ENCODE data around the gene C1orf122.

The C1orf122 gene

DNA sequence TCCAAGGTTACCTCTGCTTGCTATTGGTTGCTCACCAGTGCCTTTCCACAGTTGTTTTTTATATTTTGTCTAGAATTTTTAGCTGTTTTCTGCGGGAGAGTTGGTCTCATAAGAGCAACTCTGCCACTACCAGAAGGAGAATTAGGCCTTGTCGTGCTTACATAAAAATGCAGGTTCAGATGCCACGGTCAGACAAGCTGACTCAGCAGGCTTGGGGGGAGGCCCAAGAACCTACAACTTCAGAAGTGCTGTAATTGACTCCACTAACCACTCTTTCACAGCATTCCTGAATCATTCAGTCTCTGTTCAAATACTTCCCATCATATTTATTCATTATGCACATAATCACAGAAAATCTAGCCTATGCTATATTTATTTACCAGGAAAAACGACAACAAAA lies 23.5 kb downstream of the C1orf122 start:
- no peak for TF ChIP-seq CTCF (conservative IDR thresholded peaks at IDR 0.05; ENCODE audit: low read depth, low read length)
- no peak for DNase-seq (ENCODE audit: low read depth)

DNA sequence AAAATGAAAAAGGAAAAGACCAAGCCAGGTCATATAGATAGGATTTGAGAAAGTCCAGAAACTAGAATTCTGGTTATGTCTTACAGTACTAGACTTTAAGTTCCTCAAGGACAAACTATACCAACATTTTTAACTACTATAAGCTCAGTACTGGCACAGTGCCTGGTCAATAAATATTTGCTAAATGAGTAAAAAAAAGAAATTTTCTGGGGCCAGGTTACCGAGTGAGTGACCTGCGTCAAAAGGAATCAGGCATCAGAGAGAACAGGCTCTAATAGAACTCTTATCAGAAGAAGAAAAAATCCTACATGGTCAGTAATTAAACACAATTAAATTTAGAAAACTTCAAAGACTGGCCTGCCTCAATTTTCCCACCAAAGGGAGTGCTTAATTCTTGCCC lies 24.2 kb downstream of the C1orf122 start:
- no peak for TF ChIP-seq CTCF (conservative IDR thresholded peaks at IDR 0.05; ENCODE audit: low read depth, low read length)
- DNase-seq (ENCODE audit: low read depth) = no peak
- H3K4me3 ChIP-seq (ENCODE audit: low read length) = no peak overlapping the region

More for the DNA sequence above, 23.5 kb downstream of the C1orf122 start:
- no peak overlapping the region for H3K4me3 ChIP-seq (ENCODE audit: low read length)

- no peak overlapping the region for H3K4me3 ChIP-seq (ENCODE audit: low read length)
- no peak for TF ChIP-seq CTCF (conservative IDR thresholded peaks at IDR 0.05; ENCODE audit: low read depth, low read length)
- no peak for DNase-seq (ENCODE audit: low read depth)
Observed at GRCh38 chr1:37836788-37837187, 29.2 kb downstream of the C1orf122 start.

DNA sequence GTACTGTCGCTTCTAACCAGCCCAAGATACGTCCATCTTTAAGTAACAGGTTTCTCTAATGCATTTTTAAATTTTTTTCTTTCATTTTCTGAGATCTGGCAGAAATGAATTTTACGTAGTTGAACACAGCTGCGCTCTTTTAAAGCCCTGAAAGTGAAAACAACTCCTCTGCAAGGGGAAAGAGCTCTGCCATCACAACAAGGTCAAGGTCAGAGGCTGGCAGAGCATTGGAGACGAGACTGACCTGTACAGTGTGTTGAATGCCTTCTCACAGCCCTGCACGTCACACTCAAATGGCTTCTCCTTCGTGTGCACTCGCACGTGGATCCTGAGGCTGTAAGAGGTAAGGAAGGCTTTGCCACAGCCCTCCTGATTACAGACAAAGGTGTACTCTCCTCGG lies 32.1 kb downstream of the C1orf122 start:
- no peak for TF ChIP-seq CTCF (conservative IDR thresholded peaks at IDR 0.05; ENCODE audit: low read depth, low read length)
- H3K4me3 ChIP-seq (ENCODE audit: low read length) = no peak overlapping the region
- DNase-seq (ENCODE audit: low read depth) = no peak

DNA sequence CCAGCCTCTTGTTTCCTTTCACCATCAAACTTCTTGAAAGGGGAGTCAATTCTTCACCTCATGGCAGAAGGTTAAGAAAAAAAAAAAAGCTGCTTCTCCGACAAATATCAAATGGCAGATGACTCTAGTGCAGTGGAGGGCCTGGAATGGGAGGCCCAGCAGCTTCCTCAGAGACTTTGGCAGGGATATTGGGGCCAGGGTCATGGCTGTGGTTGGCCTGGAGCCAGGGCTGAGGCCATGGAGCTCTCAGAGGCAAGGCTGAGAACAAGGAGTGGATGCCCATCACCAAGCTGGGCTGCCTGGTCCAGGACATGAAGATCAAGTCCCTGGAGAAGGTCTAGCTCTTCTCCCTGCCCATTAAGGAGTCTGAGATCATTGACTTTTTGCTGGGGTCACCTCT lies 33.1 kb downstream of the C1orf122 start:
- H3K4me3 ChIP-seq (ENCODE audit: low read length) = no peak overlapping the region
- DNase-seq (ENCODE audit: low read depth) = no peak
- TF ChIP-seq CTCF (conservative IDR thresholded peaks at IDR 0.05; ENCODE audit: low read depth, low read length) = no peak

GRCh38 chr1:37841652-37842051 lies 34.1 kb downstream of the C1orf122 start:
- H3K4me3 ChIP-seq (ENCODE audit: low read length) = no peak overlapping the region
- no peak for TF ChIP-seq CTCF (conservative IDR thresholded peaks at IDR 0.05; ENCODE audit: low read depth, low read length)
- DNase-seq (ENCODE audit: low read depth) = no peak

DNA sequence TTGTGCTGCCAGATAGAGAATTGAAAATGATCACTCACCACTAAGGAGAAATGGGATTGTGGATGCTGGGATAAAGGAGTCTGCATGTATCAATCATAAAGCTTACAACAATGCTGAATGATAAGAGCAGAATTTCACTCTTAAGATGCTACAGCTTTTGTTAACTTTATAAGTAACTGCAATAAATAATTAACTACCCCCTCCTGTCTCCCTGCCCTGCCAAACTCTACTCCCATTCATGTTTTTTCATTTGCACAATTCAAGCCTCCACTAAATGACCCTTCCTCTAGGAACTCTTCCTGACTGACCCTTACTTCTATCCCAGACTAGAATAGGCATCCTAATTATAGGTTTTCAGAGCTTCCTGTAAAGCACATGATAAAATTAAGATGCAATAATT lies 36.9 kb downstream of the C1orf122 start:
- H3K4me3 ChIP-seq (ENCODE audit: low read length) = no peak overlapping the region
- DNase-seq (ENCODE audit: low read depth) = no peak
- no peak for TF ChIP-seq CTCF (conservative IDR thresholded peaks at IDR 0.05; ENCODE audit: low read depth, low read length)
